ENCODE measurements around the gene RAD51B.

DNA sequence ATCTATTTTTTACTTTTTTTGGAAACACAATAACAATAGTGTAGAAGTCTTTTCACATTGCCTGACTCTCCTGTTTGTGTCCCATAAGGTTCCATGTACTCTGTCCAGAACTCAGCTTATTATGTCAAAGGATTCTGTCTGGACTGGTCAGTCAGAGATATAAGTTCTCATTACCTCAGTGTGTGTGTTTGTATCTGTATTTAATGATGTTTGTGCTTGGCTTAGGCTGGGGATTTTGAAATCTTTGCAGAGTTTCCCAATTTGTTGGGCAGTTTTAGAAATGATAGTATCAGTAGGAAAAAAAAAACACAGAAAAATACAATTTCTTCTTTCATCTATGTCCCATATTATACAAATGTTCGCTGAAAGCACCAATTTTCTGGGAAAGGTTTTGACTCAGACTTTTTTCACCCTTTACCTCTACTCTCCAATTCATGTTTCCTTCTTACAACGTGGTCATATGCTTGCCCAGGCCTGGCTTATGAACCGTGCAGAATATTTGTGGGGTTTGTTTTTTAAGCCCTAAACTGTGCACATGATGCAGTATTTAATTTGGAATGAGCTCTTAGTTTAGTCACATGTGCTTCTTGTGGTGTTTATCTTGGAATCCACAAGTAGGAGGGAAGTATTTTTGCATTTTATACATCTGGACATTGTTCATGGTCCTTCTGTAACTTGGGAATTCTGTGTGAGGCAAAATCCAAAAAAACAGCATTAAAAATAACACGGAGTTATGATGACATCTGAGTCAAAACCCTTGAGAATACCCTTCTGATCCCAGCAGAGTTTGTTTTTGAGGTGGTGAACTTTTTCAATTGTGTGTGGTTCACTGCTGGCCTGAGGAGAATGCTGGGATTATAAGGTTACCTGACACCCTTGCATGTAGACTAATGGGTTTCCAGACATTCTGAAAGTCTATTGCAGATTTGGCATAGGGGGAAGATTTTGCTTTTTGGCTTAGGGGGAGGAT lies 121.2 kb downstream of the RAD51B start:
- TF ChIP-seq POLR2A (IDR thresholded peaks at IDR 0.05), result no peak
- TF ChIP-seq EP300 (IDR thresholded peaks at IDR 0.05), result peak in 1 of 4 donors; percentile 47
- TF ChIP-seq, protein P1, sequence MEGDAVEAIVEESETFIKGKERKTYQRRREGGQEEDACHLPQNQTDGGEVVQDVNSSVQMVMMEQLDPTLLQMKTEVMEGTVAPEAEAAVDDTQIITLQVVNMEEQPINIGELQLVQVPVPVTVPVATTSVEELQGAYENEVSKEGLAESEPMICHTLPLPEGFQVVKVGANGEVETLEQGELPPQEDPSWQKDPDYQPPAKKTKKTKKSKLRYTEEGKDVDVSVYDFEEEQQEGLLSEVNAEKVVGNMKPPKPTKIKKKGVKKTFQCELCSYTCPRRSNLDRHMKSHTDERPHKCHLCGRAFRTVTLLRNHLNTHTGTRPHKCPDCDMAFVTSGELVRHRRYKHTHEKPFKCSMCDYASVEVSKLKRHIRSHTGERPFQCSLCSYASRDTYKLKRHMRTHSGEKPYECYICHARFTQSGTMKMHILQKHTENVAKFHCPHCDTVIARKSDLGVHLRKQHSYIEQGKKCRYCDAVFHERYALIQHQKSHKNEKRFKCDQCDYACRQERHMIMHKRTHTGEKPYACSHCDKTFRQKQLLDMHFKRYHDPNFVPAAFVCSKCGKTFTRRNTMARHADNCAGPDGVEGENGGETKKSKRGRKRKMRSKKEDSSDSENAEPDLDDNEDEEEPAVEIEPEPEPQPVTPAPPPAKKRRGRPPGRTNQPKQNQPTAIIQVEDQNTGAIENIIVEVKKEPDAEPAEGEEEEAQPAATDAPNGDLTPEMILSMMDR (IDR thresholded peaks at IDR 0.05), result no peak
- peak in 2 of 4 donors; percentile 11 to 37 for TF ChIP-seq POLR2AphosphoS5 (IDR thresholded peaks at IDR 0.05)
